Panc1 (cell line): ENCODE data around the gene RASA3. TPM values are rescaled to one million over a fixed set of nuclear protein-coding genes. Genes with fewer than 3 reads are reported as not detected.

ENCODE experiments used
- ATAC-seq: fragments of 200-7000 bp; cut with Tn5 transposase; 2 replicates; pipeline ENCODE4 v1.9.1; 2020; ENCODE audit warnings: mild to moderate bottlenecking, moderate library complexity
- BruUV-seq: library from RNA; stranded (reverse); fragments of 400-500 nt; replicated peaks from 2 replicates; lab custom pipeline; 2021; lab: Mats Ljungman, UMichigan
- CTCF ChIA-PET: fragments of 300-600 bp; sonication (Branson Sonifier 250); formaldehyde crosslinking; loops from one replicate; lab custom pipeline; 2022; ENCODE audit warnings: antibody characterized with exemption; lab: Charles Lee
- POLR2A ChIA-PET: fragments of 300-600 bp; sonication (Branson Sonifier 250); formaldehyde crosslinking; loops from one replicate; lab custom pipeline; 2022; ENCODE audit warnings: antibody characterized with exemption; lab: Charles Lee
- DNase-seq: peaks from one replicate; pipeline ENCODE4 v3.0.0-alpha.2; 2010; ENCODE audit warnings: low read depth, low spot score
- H3K27ac ChIP-seq: 2 replicates; pipeline ENCODE4 v1.5.1; 2011; ENCODE audit warnings: mild to moderate bottlenecking, low read length, inconsistent platforms
- H3K27me3 ChIP-seq: fragments of 200-500 bp; sonication (Bioruptor generic); 2 replicates; pipeline ENCODE4 v1.6.0; 2014; ENCODE audit warnings: low read length, inconsistent platforms; ENCODE audit not compliant: control insufficient read depth, insufficient read depth
- H3K36me3 ChIP-seq: fragments of 200-500 bp; sonication (Bioruptor generic); 2 replicates; pipeline ENCODE4 v1.5.1; 2014; ENCODE audit warnings: inconsistent platforms, mild to moderate bottlenecking, low read length, moderate library complexity; ENCODE audit not compliant: control insufficient read depth, insufficient read depth
- H3K4me1 ChIP-seq: 2 replicates; pipeline ENCODE4 v1.5.1; 2011; ENCODE audit warnings: inconsistent platforms, mild to moderate bottlenecking, low read length, moderate library complexity; ENCODE audit not compliant: control insufficient read depth, insufficient read depth
- H3K4me3 ChIP-seq, 2 experiments: 2 replicates each; pipeline ENCODE4 v1.5.1; 2011 to 2012; ENCODE audit warnings: low read depth in 2 of 2, low read length in 2 of 2, mild to moderate bottlenecking in 2 of 2, inconsistent platforms in 1 of 2, moderate library complexity in 1 of 2
- H3K9me3 ChIP-seq: fragments of 200-500 bp; sonication (Bioruptor generic); 2 replicates; pipeline ENCODE4 v1.5.1; 2014; ENCODE audit warnings: low read depth, mild to moderate bottlenecking, inconsistent platforms, low read length, moderate library complexity; ENCODE audit not compliant: control insufficient read depth, insufficient read depth
- POLR2AphosphoS5 ChIP-seq: IDR thresholded peaks from 2 replicates; pipeline ENCODE4 v1.6.1; 2012; ENCODE audit warnings: mild to moderate bottlenecking, low read depth, low read length, moderate library complexity
- SIN3A ChIP-seq: IDR thresholded peaks from 2 replicates; pipeline ENCODE4 v1.6.1; 2012; ENCODE audit warnings: low read depth, mild to moderate bottlenecking, low read length, moderate library complexity, borderline replicate concordance; ENCODE audit not compliant: insufficient read depth
- TCF7L2 ChIP-seq: IDR thresholded peaks from 2 replicates; pipeline ENCODE4 v1.6.1; 2011; ENCODE audit warnings: mild to moderate bottlenecking, low read depth, low read length, inconsistent platforms
- in situ Hi-C: cut with HindIII; loops from 2 replicates; pipeline ENCODE4 v1.10.0; 2016; ENCODE audit warnings: low sequenced_read_pairs, low pct_unique_long_range_greater_than_20kb
- intact Hi-C: fragments of 100-400 bp; cut with micrococcal nuclease; formaldehyde crosslinking; loops from one replicate; pipeline ENCODE4 v1.10.0; 2022; ENCODE audit not compliant: unreplicated experiment
- total RNA-seq: library from RNA; stranded (reverse); gene quantifications from one replicate; pipeline ENCODE4 v1.2.1, GENCODE V29; 2021; ENCODE audit not compliant: unreplicated experiment
- TF ChIP-seq, protein P1 (sequence below): fragments of 450-650 bp; IDR thresholded peaks from 2 replicates; pipeline ENCODE4 v1.5.1; 2017; ENCODE audit warnings: mild to moderate bottlenecking
- TF ChIP-seq, protein P2 (sequence below), 2 experiments: IDR thresholded peaks; 2 replicates each; pipeline ENCODE4 v1.6.1; 2011 to 2012; ENCODE audit warnings: low read depth in 2 of 2, control low read depth in 1 of 2, low read length in 1 of 2, mild to moderate bottlenecking in 1 of 2, moderate library complexity in 1 of 2; ENCODE audit not compliant: insufficient read depth in 1 of 2

RASA3 gene
- total RNA-seq, 1 experiment from 2014 or later, result 33.7 TPM

DNA sequence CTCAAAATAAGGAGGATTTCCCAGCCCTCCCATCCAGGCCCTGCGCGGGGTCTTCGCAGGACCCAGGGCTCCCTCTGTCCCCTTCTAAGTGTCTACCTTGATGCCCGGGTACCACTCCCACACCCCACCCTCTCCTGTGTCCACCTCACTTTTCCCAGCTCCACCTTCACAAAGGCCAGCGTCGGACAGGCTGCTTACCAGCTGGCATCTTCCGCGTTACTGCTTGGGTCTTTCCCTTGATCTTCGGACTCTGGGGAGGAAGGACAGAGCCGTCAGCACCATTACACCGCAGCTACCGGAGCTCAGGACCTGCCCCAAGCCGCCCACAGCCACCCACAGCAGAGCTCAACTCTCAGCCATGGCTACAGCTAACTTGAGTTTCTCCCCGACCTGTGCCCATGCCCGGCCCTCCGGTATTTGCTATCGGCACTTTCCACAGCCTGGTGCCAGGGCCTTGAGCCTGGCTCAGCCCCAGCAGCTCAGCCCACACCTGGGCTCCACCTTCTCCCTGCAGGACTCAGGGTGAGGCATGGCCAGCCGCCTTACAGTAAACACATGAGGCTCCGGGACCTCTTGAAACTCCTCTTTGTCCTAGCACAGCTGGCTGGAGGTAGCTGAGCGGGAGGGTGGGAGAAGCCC lies 162.3 kb downstream of the RASA3 start:
- TF ChIP-seq, protein P1, sequence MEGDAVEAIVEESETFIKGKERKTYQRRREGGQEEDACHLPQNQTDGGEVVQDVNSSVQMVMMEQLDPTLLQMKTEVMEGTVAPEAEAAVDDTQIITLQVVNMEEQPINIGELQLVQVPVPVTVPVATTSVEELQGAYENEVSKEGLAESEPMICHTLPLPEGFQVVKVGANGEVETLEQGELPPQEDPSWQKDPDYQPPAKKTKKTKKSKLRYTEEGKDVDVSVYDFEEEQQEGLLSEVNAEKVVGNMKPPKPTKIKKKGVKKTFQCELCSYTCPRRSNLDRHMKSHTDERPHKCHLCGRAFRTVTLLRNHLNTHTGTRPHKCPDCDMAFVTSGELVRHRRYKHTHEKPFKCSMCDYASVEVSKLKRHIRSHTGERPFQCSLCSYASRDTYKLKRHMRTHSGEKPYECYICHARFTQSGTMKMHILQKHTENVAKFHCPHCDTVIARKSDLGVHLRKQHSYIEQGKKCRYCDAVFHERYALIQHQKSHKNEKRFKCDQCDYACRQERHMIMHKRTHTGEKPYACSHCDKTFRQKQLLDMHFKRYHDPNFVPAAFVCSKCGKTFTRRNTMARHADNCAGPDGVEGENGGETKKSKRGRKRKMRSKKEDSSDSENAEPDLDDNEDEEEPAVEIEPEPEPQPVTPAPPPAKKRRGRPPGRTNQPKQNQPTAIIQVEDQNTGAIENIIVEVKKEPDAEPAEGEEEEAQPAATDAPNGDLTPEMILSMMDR, result no peak
- intact Hi-C loops, result no loop called here
- no peaks in the 10 kb centered on the region for H3K27me3 ChIP-seq
- 0 out of 2 replicates have a peak, but pooled peaks cover 4% of the 10 kb centered on the region for H3K4me1 ChIP-seq
- BruUV-seq, result no TSS peak
- ATAC-seq (no peak), DNase-seq (no peak)
- in situ Hi-C loops, result no loop called here
- H3K27ac ChIP-seq, result no peak overlapping the region; the same call in 1 of the 2 replicates
- H3K36me3 ChIP-seq, result no peaks in the 10 kb centered on the region
- ChIA-PET CTCF (no interaction called here), POLR2A (no interaction called here)
- no peaks in the 10 kb centered on the region for H3K9me3 ChIP-seq
- H3K4me3 ChIP-seq, result no peak overlapping the region

- ATAC-seq (no peak), DNase-seq (no peak)
- BruUV-seq, result no TSS peak
- H3K4me1 ChIP-seq, result 0 out of 2 replicates have a peak, but pooled peaks cover 4% of the 10 kb centered on the region
- TF ChIP-seq, protein P1, result no peak
- TF ChIP-seq, protein P2, sequence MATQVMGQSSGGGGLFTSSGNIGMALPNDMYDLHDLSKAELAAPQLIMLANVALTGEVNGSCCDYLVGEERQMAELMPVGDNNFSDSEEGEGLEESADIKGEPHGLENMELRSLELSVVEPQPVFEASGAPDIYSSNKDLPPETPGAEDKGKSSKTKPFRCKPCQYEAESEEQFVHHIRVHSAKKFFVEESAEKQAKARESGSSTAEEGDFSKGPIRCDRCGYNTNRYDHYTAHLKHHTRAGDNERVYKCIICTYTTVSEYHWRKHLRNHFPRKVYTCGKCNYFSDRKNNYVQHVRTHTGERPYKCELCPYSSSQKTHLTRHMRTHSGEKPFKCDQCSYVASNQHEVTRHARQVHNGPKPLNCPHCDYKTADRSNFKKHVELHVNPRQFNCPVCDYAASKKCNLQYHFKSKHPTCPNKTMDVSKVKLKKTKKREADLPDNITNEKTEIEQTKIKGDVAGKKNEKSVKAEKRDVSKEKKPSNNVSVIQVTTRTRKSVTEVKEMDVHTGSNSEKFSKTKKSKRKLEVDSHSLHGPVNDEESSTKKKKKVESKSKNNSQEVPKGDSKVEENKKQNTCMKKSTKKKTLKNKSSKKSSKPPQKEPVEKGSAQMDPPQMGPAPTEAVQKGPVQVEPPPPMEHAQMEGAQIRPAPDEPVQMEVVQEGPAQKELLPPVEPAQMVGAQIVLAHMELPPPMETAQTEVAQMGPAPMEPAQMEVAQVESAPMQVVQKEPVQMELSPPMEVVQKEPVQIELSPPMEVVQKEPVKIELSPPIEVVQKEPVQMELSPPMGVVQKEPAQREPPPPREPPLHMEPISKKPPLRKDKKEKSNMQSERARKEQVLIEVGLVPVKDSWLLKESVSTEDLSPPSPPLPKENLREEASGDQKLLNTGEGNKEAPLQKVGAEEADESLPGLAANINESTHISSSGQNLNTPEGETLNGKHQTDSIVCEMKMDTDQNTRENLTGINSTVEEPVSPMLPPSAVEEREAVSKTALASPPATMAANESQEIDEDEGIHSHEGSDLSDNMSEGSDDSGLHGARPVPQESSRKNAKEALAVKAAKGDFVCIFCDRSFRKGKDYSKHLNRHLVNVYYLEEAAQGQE (IDR thresholded peaks at IDR 0.05; ENCODE audit: insufficient read depth in 1 of 2, low read depth in 2 of 2, low read length in 1 of 2), result no peak
- TF ChIP-seq POLR2AphosphoS5, result no peak
- TF ChIP-seq SIN3A, result no peak
- no peak for TF ChIP-seq TCF7L2
- intact Hi-C loops (no loop called here), in situ Hi-C loops (no loop called here)
- POLR2A ChIA-PET, result no interaction called here
- no peak overlapping the region for H3K4me3 ChIP-seq
- H3K36me3 ChIP-seq, result no peaks in the 10 kb centered on the region
- H3K27ac ChIP-seq, result no peak overlapping the region
- no peaks in the 10 kb centered on the region for H3K27me3 ChIP-seq
- CTCF ChIA-PET, result no interaction called here
- no peaks in the 10 kb centered on the region for H3K9me3 ChIP-seq
Observed at GRCh38 chr13:113969311-113969972, 163.0 kb downstream of the RASA3 start.
